ENCODE measurements around the gene NUTM2E. TPM values are rescaled to one million over a fixed set of nuclear protein-coding genes. Genes with fewer than 3 reads are reported as not detected.
"Not testable (repeated sequence)": the region's sequence is repeated elsewhere in the genome, so short reads cannot be mapped to it uniquely, and the experiment has no call there.

Gene NUTM2E
- total and polyA plus RNA-seq, 2 of the 4 experiments (the other 2 are of a cell fraction): not detected

DNA sequence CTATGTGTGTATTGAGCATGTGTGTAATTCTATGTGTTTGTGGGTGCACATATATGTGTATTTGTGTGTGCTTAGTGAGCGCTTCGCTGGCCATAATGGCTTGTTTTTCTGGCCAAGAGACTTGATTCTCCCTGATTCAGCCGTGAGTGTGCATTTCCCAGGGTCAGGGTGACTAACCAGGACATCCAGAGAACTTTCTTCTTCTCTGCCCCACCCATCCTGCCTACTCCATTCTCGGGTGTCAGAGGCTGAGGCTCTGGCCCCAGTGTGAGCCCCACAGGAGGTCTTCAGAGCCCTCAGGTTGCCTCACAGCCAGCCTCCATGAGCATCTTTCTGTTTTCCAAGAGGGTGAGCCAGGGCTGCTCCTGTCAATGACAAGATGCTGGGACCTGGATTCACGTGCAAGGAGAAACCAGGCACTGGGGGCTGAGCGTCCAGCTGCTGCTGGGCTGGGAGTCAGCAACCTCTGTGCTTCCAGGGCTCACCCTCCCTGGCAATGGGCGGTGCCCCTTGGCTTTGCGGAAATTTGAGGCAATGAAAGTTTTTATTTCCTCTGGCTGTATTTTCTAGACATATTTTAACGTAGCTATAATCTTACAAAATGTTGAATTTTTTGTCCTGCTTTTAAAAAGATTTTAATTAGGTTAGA is 40.5 kb downstream of the NUTM2E start:
- BruUV-seq (replicated peaks); H2AK9ac ChIP-seq (replicated peaks; ENCODE audit: low read depth, low read length, poor library complexity); H3K27me3 ChIP-seq (ENCODE audit: control insufficient read depth, insufficient read depth, low read length): not testable (repeated sequence)

DNA sequence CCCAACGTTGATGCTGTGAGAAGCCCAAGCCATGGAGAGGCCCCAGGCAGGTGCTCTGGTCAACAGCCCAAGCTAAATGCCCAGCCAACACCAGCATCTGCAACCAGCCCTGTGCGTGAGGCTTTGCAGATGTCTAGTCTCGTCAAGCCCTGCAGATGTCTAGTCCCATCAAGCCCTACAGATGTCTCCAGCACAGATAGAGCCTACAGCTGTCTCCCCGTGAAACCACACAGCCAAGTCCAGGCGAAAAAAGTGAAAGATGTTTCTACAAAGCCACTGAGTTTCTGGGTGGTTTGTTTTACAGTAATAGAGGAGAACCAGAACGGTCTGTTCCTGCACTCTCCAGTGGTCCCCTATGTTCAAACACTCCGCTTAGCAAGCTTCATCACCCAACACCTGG is 41.5 kb downstream of the NUTM2E start:
- H3K9ac ChIP-seq (ENCODE audit: low read depth, low read length); H4K20me1 ChIP-seq (ENCODE audit: insufficient read depth, low read length); H4K91ac ChIP-seq (ENCODE audit: insufficient read depth, low read depth, low read length); H2AK5ac ChIP-seq (ENCODE audit: low read depth, low read length); H2BK20ac ChIP-seq (ENCODE audit: low read depth, low read length); H3K23ac ChIP-seq (ENCODE audit: low read depth, low read length); in situ Hi-C loops (cut with MboI; ENCODE audit: low sequenced_read_pairs); H4K8ac ChIP-seq (ENCODE audit: low read depth in 2 of 2, low read length in 2 of 2); H4K5ac ChIP-seq (ENCODE audit: low read depth, low read length); H3K18ac ChIP-seq (ENCODE audit: low read depth, low read length); DNase-seq; H3K79me1 ChIP-seq (ENCODE audit: low read depth in 1 of 2, low read length in 2 of 2); intact Hi-C loops (cut with micrococcal nuclease); H3K9me3 ChIP-seq (ENCODE audit: control insufficient read depth, insufficient read depth, low read length); H2BK5ac ChIP-seq (ENCODE audit: low read depth, low read length, poor library complexity, severe bottlenecking); H3K4me2 ChIP-seq (ENCODE audit: low read depth, low read length); H3K4me3 ChIP-seq (ENCODE audit: insufficient read depth, low read depth, low read length); H2BK120ac ChIP-seq (ENCODE audit: low read depth, low read length); H3K4me1 ChIP-seq (ENCODE audit: control insufficient read depth, insufficient read depth, low read length); H3K9me1 ChIP-seq (ENCODE audit: insufficient read depth, low read length); H2AK9ac ChIP-seq (replicated peaks; ENCODE audit: low read depth, low read length, poor library complexity); H3K56ac ChIP-seq (ENCODE audit: extremely low read depth, insufficient read depth, low read length); dilution Hi-C loops (cut with HindIII; ENCODE audit: low sequenced_read_pairs, unreplicated experiment); H3K4ac ChIP-seq (ENCODE audit: low read depth, low read length); ATAC-seq (ENCODE audit: low read depth); H3K27me3 ChIP-seq (ENCODE audit: control insufficient read depth, insufficient read depth, low read length); H3K27ac ChIP-seq (ENCODE audit: insufficient read depth, low read length); H2AFZ ChIP-seq (replicated peaks; ENCODE audit: low read length, poor library complexity); POLR2A ChIA-PET (ENCODE audit: unreplicated experiment); H3K14ac ChIP-seq (replicated peaks; ENCODE audit: low read depth, low read length); H2BK15ac ChIP-seq (ENCODE audit: low read depth, low read length); H3K36me3 ChIP-seq (ENCODE audit: control insufficient read depth, insufficient read depth, low read length); BruUV-seq (replicated peaks); CTCF ChIA-PET: not testable (repeated sequence)
- WGBS, 2 experiments (ENCODE audit: extremely low coverage in 2 of 2, insufficient read length in 1 of 2): no CpG with 5 or more reads among the region's 7 CpGs

More for the DNA sequence above, 40.5 kb downstream of the NUTM2E start:
- H4K91ac ChIP-seq (ENCODE audit: insufficient read depth, low read depth, low read length); H2BK20ac ChIP-seq (ENCODE audit: low read depth, low read length); H3K36me3 ChIP-seq (ENCODE audit: control insufficient read depth, insufficient read depth, low read length); H3K14ac ChIP-seq (replicated peaks; ENCODE audit: low read depth, low read length); H3K79me1 ChIP-seq (ENCODE audit: low read depth in 1 of 2, low read length in 2 of 2); H4K20me1 ChIP-seq (ENCODE audit: insufficient read depth, low read length); H3K18ac ChIP-seq (ENCODE audit: low read depth, low read length); H2BK120ac ChIP-seq (ENCODE audit: low read depth, low read length); ATAC-seq (ENCODE audit: low read depth); H3K4ac ChIP-seq (ENCODE audit: low read depth, low read length); H3K9ac ChIP-seq (ENCODE audit: low read depth, low read length); H3K4me2 ChIP-seq (ENCODE audit: low read depth, low read length); POLR2A ChIA-PET (ENCODE audit: unreplicated experiment); H3K27ac ChIP-seq (ENCODE audit: insufficient read depth, low read length); intact Hi-C loops (cut with micrococcal nuclease); H4K8ac ChIP-seq (ENCODE audit: low read depth in 2 of 2, low read length in 2 of 2); H3K4me1 ChIP-seq (ENCODE audit: control insufficient read depth, insufficient read depth, low read length); H2AK5ac ChIP-seq (ENCODE audit: low read depth, low read length); H3K56ac ChIP-seq (ENCODE audit: extremely low read depth, insufficient read depth, low read length); H2BK5ac ChIP-seq (ENCODE audit: low read depth, low read length, poor library complexity, severe bottlenecking); H3K23ac ChIP-seq (ENCODE audit: low read depth, low read length); H2AFZ ChIP-seq (replicated peaks; ENCODE audit: low read length, poor library complexity); in situ Hi-C loops (cut with MboI; ENCODE audit: low sequenced_read_pairs); H3K4me3 ChIP-seq (ENCODE audit: insufficient read depth, low read depth, low read length); DNase-seq; dilution Hi-C loops (cut with HindIII; ENCODE audit: low sequenced_read_pairs, unreplicated experiment); H3K9me1 ChIP-seq (ENCODE audit: insufficient read depth, low read length); H4K5ac ChIP-seq (ENCODE audit: low read depth, low read length); CTCF ChIA-PET; H3K9me3 ChIP-seq (ENCODE audit: control insufficient read depth, insufficient read depth, low read length); H2BK15ac ChIP-seq (ENCODE audit: low read depth, low read length): not testable (repeated sequence)
- no CpG with 5 or more reads among the region's 9 CpGs for WGBS, 2 experiments (ENCODE audit: extremely low coverage in 2 of 2, insufficient read length in 1 of 2)
